Astrocyte (in vitro differentiated cells and primary cell): Measurements from ENCODE around the gene KRTAP10-6.

Source experiments
- CTCF ChIP-seq: IDR thresholded peaks from 2 replicates; pipeline ENCODE4 v1.5.1; 2011; ENCODE audit warnings: low read depth, mild to moderate bottlenecking, inconsistent platforms, low read length, moderate library complexity; ENCODE audit not compliant: insufficient read depth
- EZH2 ChIP-seq: IDR thresholded peaks from 2 replicates; pipeline ENCODE4 v1.6.1; 2012; ENCODE audit warnings: mild to moderate bottlenecking, low read length, inconsistent platforms; ENCODE audit not compliant: insufficient read depth

GRCh38 chr21:44589586-44590305 lies 2.6 kb downstream of the KRTAP10-6 start:
- TF ChIP-seq CTCF (no peak), EZH2 (no peak)
